ENCODE data around the gene PFN3.

PFN3 gene

GRCh38 chr5:177396807-177397206 lies 3.7 kb downstream of the PFN3 start:
- TF ChIP-seq, protein P1, sequence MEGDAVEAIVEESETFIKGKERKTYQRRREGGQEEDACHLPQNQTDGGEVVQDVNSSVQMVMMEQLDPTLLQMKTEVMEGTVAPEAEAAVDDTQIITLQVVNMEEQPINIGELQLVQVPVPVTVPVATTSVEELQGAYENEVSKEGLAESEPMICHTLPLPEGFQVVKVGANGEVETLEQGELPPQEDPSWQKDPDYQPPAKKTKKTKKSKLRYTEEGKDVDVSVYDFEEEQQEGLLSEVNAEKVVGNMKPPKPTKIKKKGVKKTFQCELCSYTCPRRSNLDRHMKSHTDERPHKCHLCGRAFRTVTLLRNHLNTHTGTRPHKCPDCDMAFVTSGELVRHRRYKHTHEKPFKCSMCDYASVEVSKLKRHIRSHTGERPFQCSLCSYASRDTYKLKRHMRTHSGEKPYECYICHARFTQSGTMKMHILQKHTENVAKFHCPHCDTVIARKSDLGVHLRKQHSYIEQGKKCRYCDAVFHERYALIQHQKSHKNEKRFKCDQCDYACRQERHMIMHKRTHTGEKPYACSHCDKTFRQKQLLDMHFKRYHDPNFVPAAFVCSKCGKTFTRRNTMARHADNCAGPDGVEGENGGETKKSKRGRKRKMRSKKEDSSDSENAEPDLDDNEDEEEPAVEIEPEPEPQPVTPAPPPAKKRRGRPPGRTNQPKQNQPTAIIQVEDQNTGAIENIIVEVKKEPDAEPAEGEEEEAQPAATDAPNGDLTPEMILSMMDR (conservative IDR thresholded peaks at IDR 0.05; ENCODE audit: low read length) = no peak
- no peak overlapping the region for H3K4me3 ChIP-seq (ENCODE audit: low read length)
- no peak for DNase-seq (ENCODE audit: low read depth)

DNA sequence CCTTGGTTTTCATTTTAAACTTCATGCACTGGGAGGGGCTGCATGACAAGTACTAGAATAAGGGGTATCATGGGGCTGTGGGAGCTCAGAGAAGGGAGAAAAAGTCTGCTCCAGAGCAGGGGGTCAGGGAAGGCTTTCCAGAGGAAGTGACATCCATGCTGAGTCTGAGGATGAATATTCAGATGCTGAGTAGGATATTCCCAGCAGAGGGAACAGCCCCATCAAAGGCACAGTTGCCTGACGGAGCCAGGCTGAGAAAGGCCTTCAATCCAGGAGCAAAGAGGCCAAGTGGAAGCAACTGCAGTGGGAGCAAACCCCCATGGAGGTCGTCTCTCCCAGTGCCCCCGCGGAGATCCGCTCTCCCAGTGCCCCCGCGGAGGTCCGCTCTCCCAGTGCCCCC lies 4.4 kb downstream of the PFN3 start:
- no peak for DNase-seq (ENCODE audit: low read depth)
- H3K4me3 ChIP-seq (ENCODE audit: low read length) = no peak overlapping the region
- TF ChIP-seq, protein P1 (conservative IDR thresholded peaks at IDR 0.05; ENCODE audit: low read length) = no peak

DNA sequence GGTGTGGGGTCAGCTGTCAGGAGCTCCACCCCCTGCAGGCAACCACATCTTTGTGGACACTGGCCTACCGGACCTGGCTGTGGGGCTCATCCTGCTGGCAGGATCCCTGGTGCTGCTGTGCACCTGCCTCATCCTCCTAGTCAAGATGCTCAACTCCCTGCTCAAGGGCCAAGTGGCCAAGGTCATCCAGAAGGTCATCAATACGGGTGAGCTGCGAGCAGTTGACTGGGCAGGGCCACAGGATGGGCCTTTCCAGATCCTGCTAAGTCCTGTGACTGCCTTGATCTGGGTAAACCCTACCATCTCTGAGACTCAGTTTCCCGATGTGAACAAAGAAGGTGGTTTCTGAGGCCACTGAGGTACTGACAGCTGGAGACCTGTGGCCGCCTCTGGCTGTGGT lies 6.5 kb downstream of the PFN3 start:
- TF ChIP-seq, protein P1 (conservative IDR thresholded peaks at IDR 0.05; ENCODE audit: low read length) = no peak
- no peak for DNase-seq (ENCODE audit: low read depth)
- H3K4me3 ChIP-seq (ENCODE audit: low read length) = no peak overlapping the region

- TF ChIP-seq, protein P1 (conservative IDR thresholded peaks at IDR 0.05; ENCODE audit: low read length) = no peak
- no peak overlapping the region for H3K4me3 ChIP-seq (ENCODE audit: low read length)
- DNase-seq (ENCODE audit: low read depth) = no peak
Measured at GRCh38 chr5:177393206-177393765, 7.2 kb downstream of the PFN3 start.

DNA sequence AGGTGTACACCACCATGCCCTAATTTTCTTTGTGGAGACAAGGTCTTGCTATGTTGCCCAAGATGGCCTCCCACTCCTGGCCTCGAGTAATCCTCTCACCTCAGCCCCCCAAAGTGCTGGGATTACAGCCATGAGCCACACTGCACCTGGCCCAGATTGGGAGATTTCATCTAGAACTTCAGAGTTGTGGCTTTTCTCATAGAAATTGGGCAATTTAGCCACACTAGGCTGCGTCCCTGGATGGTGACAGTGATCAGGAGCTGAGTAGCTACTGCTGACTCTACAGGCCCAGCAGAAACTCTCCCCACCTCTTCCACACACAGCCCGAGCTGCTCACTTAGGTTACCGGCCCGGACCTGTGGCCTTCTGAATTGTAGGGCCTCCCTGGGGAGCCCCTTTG lies 7.7 kb downstream of the PFN3 start:
- no peak for DNase-seq (ENCODE audit: low read depth)
- TF ChIP-seq, protein P1 (conservative IDR thresholded peaks at IDR 0.05; ENCODE audit: low read length) = no peak
- H3K4me3 ChIP-seq (ENCODE audit: low read length) = no peak overlapping the region

GRCh38 chr5:177390363-177391300 lies 9.8 kb downstream of the PFN3 start:
- peak; percentile 66 for DNase-seq (ENCODE audit: low read depth)
- no peak overlapping the region for H3K4me3 ChIP-seq (ENCODE audit: low read length)
- TF ChIP-seq, protein P1 (conservative IDR thresholded peaks at IDR 0.05; ENCODE audit: low read length) = peak; percentile 93
